Midbrain (tissue), 1 donor: ENCODE results near the gene HTRA1.

Experiments
- DNase-seq: peaks from one replicate; lab custom pipeline; 2025; lab: John Stamatoyannopoulos, UW

The HTRA1 gene

DNA sequence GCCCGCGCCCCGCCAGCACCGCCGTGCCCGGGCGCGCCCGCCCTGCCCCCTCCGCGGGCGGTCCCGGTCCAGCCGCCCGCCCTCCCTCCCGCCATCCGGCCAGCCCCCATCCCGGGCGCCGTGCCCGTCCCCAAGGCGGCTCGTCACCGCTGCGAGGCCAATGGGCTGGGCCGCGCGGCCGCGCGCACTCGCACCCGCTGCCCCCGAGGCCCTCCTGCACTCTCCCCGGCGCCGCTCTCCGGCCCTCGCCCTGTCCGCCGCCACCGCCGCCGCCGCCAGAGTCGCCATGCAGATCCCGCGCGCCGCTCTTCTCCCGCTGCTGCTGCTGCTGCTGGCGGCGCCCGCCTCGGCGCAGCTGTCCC is at the start of gene HTRA1:
HTRA1 (plus strand) TSS at position 187 of the 362 bp plus-strand sequence; CDS start at position 287, 100 bp downstream.
- peak; percentile 91 for DNase-seq

DNA sequence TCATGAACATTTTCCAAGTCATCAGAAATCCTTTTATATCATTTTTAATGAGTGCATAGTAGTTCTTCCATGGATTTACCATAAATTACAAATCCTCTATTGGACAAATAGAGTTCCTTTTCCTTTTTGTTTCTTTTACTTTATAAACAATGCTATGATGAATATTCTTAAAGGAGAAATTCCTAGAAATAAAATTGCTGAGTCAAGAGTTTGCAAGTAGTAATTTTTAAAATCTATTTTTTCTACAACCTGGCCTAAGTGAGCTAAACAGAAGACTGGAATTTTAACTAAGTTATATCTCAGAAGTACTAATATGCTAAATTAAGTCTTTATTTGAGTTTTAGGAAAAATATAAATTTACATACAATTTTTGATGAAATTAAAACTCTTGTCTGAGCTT is 48.0 kb upstream of the HTRA1 start:
- no peak for DNase-seq

DNA sequence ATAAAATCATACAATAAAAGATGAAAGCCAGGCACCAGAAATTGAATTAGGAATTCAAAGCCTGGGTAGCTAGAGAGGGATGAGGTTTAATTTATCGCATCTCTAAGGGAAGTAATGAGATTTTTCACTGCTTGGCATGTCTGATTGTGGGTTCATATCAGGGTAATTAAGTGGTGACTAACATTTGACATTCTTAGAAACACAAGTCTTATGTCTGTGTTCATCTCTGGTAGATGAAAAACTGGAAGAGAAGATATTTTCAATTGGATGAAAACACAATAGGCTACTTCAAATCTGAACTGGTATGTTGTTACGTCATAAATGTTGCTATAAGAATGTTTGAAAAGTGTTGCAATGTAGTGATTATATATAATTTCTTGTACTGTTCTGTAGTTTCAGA is 43.7 kb upstream of the HTRA1 start:
- no peak for DNase-seq

DNA sequence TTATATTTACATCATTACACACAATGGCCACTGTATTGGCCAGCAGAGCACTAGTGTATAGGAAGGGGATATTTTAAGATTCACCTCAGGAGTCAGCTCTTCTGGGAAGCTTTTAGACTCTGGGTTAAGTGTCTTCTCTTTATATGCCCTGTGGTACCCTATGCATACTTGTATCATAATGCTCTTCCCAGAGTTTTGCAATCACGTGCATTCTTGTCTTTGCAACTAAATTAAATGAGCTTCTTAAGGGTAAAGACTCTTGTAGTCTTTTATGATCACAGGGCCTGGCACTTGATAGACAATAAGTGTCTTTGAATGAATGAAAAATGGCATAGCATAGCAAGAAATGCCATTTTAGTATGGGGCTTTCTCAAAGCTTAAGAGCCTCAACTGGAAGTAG is 42.3 kb upstream of the HTRA1 start:
- no peak for DNase-seq

DNA sequence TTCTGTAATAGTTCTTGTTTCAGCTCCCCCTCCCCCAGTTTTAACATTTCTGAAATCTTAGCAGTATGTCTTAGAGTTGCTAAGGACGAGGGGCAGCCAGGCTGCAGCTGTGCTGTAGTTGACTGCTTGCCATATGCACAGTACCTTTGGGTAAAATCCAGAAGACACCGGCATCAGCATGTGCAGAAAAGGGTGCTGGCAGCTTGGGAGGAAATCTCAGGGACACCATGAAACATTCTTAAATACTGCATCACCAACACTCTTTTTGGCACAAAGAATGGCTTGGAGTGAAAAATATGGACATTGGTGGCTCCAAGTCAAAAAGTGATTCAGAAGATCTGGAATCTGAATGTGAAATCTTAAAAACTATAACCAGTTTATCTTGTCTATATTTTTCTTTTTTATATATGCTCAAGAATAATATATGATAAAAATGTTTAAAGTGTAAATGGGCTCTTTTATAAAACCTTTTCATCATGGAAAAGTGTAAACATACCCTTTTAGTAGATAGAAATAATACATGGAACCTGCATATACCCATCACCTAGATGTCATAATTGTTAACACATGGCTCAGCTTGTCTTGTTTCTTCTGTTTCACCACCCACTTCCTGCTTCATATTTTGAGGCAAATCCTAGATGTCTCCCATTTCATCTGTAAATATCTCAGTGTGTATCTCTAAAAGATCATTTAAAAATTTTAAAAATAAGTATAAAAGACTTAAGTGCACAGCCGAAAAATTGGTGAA is 41.3 kb upstream of the HTRA1 start:
- DNase-seq = no peak

DNA sequence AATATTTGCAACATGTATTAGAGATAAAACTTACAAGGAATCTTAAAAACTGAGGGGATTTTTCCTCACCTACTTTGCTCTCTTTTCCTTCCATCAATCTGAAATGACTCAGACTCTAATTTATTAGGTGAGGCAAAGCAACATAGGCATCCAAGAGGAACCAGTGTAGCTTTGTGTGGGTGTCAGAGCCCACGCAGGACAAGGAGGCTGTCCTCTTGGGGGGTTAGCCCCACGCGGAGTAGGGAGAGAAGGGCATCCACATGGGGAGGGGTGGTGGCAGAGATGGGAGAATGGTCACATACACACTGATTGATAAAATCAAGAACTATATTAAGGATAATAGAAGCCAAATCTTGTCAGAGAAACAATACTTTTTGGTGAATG is 40.7 kb upstream of the HTRA1 start:
- DNase-seq = no peak

DNA sequence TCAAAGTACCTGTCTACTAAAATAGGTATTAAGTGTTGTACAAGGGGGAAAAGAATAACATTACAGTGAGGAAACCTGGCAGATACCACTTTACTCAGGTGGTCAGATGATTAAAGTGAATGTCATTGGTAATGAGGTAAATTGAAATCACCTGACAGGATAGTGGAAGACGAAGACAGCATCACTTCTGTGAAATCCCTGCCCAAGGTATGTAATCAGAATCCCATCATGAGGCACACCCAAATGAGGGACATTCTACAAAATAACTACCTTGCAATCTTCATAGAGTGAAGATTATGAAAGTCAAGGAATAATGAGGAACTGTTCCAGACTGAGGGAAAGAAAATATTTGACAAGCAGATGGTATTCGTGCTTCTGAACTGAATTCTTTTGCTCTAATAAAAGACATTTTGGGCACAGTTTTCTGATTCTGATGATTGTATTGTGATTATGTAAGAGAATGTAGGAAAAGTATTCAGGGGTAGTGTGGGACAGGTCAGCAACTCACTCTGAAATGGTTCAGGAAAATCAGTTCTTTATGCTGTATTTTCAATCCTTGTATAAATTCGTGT is 40.2 kb upstream of the HTRA1 start:
- no peak for DNase-seq

DNA sequence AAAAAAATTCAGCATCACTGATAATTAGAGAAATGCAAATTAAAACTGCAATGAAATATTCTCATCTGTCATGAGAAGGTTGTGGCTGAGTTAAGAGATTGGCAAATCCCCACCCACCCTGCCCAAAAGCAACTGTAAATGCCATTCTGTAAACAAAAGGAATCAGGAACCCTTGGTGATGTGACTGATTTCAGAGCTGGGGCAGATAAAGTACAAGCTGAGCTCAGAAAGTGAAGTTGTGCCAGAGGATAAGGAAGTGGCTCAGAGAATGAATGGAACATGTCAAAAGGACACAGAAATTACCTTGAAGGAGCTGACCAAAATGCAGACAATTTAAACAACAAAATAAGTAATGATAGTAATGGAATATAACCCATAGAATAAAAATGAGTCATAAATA is 39.6 kb upstream of the HTRA1 start:
- no peak for DNase-seq

DNA sequence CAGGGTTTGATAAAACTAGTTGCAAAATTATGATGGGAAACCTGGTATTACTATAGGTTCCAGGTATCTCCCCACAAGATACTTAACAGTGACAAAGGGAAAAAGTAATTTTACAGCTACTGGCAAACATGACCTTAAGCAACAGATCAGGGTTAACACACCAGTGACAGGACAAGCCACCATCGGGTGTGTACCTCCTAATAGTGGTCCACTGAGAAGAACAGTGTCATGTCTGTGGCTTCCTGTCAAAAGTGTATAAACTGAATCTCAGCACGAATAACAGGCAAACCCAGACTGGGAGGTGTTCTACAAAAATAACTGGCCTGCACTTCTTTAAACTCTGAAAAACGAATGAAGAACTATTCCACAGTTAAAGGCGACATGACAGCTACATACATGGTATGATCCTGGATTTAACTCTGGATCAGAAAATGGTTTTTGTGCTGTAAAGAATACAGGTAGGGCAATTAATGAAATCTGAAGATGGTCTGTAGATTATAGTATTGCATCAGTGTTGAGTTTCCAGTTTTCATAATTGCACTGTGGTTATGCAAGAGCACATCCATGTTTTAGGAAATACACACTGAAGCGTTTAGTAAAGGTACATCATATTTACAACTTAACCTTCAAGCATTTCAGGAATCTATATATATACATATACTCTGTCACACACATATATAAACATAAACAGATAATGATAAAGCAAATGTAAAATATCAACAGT is 38.9 kb upstream of the HTRA1 start:
- no peak for DNase-seq

DNA sequence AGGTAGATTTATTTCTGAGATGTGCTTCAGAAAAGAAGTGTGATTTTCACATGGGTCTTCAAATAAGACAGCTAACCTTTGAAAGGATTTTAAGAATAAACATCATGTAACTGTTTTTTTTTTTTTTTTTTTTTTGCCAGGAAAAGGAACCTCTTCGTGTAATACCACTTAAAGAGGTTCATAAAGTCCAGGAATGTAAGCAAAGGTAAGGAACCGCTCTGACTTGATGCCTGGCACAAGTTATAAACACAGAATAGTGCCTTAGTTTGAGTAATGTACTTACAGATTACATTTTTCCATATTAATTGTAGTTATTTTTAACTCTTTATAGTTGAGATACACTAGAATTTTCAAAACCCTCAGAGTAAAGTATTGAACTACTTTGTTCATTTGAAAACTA is 37.3 kb upstream of the HTRA1 start:
- no peak for DNase-seq

DNA sequence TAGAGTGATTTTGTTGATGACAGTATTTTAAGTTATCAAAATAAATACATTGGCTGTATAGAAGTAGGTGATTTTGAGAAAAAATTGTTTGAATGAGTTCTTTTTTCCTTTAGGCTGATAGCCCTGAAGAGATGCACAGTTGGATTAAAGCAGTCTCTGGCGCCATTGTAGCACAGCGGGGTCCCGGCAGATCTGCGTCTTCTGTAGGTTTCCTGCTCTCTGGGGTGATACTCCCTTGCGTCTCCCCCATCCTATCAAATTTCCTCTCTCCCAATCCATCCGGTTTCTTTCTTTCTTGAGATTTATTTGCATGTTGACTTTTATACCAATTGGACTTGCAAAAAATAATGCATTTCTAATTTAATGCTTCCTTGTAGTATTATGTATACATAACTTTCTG is 34.5 kb upstream of the HTRA1 start:
- DNase-seq = no peak

DNA sequence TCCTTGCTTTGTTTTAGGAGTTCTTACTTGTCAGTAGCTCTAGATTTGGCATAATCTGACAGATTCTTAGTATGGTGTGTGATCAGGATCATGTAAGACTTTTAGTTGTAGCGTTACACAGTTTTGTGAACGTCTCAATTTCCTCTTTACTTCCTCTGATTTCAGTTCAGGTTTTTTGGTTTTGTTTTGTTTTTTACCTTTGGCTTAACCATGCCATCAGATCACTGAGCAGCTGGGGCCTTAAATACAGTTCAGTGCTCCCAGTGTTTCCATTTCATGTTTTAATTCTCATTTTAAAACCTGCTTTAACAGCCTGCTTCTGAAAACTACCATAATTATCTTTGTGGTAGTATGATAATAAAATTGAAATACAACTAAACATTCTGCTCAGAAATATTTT is 34.1 kb upstream of the HTRA1 start:
- DNase-seq = no peak

DNA sequence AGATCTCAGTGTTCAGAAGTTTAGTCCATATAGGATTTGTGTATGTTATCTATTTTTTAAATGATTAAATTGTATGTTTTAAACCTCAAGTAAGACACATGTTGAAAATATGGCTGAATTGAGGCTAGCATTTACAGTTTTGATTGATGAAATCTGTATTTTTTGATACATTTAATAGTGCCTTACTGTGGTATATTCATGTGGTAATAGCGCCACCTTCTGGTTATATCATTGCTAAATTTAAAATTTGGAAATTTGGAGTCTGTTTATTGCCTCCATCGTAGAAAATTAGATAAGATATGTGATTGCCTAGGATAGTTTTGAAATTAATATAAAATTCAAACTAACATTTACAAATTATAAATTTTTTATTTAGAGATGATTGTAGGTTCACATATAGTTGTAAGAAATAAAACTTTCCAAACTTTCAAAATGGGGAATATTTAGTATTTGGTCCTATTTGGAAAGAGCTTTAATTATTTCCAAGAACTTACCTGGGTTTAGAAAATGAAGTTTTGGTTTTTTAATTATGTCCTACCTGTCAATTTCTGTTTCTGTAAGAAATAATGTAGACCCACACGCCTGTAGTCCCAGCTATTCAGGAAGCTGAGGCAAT is 26.0 kb upstream of the HTRA1 start:
- peak; percentile 66 for DNase-seq

DNA sequence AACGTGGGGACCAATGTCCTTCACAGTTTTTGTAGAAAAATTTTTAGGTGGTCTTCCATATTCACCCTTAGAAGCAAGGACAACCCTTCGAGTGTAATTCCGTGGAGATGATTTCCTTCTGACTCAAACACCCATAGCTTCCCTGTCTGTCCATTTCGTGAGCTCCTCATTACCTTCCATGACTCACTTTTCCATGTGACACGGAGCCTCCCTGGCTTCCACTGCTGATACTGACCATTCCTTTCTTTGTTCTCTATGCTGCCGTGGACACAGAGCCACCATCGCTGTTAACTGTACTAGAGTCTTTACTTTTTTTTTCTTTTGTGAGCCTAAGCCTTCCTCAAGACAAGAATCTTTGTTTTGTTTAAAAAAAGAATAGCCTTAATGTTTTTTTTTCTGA is 19.4 kb upstream of the HTRA1 start:
- DNase-seq = no peak

DNA sequence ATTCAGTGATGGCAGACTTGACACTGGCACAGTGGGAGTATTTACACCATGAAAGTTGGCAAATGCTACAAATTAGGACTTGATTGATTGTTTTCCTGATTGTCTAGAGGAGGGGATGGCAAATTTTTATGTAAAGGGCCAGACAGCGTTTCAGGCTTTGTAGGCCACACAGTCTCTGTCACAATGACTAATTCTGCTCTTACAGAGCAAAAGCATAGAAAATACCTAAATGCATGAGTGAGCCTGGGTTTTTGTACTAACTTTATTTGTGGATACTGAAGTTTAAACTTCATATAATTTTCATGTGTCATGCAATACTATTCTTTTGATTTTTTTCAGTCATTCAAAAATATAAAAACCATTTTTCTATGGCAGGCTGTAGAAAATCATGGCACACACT is 15.9 kb upstream of the HTRA1 start:
- DNase-seq = no peak

DNA sequence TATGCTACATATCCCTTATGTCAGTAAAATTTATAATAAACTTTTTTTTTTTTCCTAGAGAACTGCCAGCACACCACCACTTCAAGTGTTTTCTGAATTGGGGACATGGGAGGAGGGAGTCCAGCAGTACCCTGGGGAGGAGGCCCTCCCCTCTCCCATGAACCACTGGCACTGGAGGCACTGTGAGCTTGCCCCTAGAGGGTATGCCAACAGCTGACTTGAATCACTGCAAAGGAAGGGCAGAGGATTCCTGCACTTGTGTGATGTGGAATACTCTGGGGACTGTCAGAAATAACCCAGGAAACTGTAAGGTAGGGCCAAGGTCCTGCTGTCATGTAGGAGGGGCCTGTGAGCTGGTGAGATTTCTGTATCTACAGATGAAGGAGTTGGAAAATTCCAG is 15.4 kb upstream of the HTRA1 start:
- DNase-seq = no peak

DNA sequence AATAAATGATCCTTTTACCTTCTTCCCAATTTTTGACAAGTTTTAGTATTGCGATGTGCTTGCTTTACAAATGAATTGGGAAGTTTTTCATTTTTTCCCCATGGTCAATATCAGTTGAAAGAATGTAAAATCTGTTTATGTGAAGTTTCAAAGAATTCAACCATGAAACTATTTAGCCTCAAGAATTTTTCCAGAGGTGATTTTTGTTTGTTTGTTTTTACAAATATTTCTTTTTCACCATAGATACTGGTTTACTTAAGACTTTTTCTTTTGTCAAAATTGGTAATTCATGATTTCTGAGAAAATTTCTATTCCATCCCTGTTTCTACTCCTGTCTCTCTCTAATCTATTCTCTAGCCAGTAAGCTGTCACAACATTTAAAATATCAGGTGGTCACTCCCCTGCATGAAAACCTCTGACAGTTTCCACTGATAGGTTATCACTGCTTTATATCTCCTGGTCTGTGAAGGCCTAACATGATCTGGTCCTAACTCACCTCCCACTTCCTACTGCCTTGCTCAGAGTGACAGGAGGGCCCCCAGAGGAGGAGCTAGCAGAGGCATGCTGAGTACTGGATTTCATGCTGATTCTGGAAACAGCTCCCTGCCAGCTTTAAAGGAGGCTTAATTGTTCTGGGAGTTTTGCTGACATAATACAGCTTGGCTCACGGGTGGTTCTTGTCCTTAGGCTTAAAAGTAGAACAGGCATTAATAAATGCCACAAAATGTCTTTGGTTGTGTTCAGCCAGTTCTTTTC is 14.5 kb upstream of the HTRA1 start:
- no peak for DNase-seq

DNA sequence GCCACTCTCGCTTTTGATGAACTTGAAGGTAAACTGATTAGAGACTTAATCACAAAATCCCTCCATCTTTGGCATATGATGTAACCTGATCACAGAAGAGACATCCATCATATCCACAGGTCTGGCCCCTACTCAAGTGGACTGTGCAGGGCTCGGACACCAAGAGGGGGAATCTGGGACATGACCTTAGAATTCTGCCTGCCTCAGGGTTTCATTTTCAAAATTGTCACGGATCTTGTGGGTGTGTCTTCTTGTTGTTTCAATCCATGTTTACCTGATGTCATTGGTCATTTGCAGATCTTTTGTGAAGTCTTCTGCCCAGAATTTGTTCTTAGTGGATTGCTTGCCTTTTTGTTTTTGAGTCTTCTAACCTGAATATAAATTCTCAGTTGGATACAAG is 12.8 kb upstream of the HTRA1 start:
- no peak for DNase-seq

DNA sequence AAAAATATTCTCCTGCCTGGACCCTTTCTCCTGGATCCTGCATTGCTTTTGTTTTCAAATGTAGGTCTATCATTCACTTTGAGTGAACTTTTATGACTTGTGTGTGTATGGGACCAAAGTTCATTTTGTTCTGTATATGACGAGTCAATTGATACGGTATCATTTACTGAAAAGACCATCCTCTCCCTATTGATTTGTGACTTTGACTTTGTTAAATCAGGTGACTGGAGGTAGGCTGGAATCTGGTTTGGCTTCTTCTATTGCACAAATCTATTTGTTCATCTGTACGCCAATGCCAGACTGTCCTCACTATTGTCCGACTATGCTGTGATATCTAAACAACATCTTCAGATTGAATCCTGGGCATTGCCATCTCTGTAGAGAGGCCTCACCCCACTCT is 12.2 kb upstream of the HTRA1 start:
- no peak for DNase-seq

DNA sequence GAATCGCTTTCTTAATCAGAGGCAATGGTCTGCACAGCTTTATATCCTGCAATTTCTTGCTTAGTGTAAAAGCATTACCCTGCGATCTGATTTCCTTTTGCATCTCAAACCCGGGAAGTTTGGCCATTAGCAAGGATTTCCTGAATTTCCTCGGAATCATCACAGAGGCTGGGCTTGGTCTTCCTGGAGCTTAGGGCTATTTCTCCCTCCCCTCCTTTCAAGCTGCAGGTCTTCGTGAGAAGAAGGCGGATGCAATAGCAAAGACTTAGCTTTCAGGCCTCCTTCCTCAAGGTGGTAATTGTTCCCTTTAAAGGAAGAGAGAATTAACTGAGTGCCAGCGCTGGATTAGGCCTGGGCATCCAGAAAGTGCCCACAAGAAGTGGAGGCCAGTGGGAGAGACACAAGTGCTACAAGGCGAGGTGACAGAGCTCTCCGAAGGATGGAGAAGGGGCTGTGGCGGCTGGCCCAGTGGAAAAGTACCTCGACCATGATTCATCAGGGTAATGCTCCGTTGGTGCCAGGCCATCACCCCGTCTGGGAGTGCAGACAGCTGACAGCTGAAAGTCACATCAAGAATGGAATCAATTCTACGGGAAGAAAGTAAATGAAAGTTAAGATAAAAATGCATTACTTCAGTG is 10.9 kb upstream of the HTRA1 start:
- DNase-seq = no peak

DNA sequence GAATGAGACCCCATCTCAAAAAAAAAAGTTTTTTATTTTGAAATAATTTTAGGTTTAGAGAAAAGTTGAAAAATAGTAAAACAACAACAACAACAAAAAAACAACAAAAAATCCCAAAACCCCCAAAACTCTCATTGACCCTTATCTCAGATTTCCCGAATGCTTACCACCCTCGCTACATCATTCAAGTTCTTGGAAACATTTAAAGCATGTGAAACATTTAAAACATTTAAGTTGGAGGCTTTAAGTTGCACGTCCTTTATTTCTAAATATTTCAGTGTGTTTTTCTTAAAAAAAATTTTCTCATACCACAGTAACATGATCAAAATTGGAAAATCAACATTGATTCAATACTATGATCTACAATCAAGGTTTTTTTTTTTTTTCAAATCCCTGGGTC is 7.3 kb upstream of the HTRA1 start:
- DNase-seq = no peak

DNA sequence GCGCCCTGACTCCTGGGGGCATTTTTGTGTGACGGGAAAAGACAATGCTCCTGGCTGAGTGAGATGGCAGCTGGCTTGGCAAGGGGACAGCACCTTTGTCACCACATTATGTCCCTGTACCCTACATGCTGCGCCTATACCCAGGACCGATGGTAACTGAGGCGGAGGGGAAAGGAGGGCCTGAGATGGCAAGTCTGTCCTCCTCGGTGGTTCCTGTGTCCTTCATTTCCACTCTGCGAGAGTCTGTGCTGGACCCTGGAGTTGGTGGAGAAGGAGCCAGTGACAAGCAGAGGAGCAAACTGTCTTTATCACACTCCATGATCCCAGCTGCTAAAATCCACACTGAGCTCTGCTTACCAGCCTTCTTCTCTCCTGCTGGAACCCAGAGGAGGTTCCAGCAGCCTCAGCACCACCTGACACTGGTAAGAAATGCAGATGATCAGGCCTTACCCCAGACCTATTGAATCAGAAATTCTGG is 6.7 kb upstream of the HTRA1 start, which contains the start of gene ARMS2:
ARMS2 (plus strand) TSS at position 51 of the 478 bp plus-strand sequence; CDS start at position 126, 75 bp downstream.
- DNase-seq = no peak
